Medulla oblongata (tissue), 1 donor: ENCODE measurements around the gene IVD.

Experiments used
- DNase-seq: peaks from one replicate; pipeline ENCODE4 v3.0.0-alpha.2; 2015; ENCODE audit errors: extremely low spot score

IVD gene

DNA sequence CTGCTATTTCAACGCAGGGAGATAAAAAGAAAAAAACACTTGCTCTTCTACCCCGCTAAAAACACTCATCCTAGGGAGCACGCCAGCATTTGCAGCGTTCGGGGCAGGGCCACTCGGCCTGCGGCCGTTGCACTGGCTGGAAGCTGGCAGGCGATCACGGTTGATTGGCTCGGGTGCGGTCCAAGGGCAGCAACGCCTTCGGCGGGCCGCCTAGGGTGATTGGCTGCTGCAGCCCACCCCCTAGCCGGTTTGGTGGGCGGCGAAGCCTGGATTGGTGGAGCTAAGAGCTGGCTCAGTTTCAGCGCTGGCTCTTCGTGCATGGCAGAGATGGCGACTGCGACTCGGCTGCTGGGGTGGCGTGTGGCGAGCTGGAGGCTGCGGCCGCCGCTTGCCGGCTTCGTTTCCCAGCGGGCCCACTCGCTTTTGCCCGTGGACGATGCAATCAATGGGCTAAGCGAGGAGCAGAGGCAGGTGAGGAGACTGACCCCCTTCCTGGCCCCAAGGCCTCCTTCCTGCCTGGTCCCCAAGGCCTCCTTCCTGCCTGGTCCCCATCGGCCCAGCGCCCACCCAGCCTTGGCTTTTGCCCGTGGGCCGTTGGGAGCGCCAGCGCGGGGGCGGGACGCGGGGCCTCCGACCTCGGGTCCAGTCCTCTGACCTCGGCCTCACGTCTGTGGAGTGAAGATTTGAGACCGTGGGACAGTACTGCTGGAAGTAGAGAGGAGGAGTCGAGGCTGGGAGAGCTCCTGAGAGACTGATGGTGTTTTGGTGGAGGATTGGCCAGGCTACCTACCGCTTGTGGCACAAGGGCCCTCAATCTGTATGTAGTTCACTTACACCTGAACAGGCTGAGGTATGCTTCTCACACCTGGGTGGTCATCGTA lies at the start of gene IVD:
TSS of gene IVD (plus strand) at position 295 of the 881 bp plus-strand sequence. CDS start at position 328, 33 bp downstream.
- peak; percentile 98 for DNase-seq

DNA sequence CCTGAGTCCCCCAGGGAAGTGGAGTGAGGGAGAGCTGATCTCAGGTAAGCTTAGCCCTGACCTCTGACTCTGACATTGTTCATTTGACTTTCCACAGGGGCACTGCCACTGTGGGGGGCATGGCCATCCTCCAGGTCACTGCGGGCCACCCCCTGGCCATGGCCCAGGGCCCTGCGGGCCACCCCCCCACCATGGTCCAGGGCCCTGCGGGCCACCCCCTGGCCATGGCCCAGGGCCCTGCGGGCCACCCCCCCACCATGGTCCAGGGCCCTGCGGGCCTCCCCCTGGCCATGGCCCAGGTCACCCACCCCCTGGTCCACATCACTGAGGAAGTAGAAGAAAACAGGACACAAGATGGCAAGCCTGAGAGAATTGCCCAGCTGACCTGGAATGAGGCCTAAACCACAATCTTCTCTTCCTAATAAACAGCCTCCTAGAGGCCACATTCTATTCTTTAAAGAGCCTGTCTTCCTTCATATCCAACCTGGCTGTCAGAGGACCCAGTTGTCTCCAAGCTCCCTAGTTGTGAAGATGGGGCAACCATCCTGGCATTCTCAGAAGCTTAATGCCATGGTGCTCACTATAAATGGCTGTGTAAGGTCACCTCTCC lies 49.5 kb upstream of the IVD start:
- no peak for DNase-seq

DNA sequence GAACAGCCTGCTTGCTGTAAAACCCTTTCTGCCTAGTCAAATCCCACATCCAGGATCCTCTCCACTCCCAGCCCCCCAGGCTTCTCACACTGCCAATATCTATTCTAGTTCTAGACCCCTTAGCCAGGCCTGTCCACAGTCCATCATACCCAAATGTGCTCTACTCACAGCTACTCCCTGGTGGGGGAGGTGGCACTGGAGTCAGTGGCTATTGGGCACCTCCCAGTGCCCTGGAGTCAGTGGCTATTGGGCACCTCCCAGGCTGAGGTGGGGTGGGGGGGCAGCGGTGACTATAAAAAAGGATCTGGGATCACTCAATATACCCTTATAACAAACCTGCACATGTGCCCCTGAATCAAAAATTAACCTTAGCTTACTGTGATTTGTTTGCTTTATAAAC lies 48.3 kb upstream of the IVD start:
- no peak for DNase-seq

DNA sequence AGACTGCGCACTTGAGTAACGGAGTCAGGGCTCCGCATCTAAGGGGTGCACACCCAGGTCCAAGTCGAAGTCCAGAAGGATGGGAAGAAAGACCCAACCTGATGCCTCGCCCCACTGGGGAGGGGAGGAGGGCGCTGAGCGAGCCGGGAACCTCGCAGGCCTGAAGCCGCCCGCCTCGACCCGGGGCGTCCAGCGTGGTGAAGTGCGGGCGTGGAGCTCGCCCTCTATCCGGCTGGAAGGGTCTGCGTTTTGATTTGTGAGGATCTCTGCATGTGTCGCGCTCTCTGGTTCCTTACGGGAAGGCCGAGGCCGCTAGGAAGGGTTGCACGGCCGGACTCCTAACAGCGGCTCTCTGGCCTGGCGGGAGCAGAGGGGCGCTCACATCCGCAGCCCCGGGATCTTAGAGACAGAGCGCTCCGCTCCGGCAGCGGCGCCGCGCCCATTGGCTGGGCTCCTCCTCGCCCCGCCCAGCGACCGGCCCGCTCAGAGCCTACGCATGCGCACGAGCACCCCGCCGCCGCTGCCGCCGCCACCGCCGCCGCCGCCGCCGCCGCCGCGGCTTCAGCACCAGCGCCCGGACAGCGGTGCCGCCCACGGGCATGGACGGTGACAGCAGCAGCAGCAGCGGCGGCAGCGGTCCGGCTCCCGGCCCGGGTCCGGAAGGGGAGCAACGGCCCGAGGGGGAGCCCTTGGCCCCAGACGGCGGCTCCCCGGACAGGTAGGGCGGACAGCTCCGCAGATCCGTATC lies 47.7 kb upstream of the IVD start, which contains the start of gene DISP2:
TSS of gene DISP2 (plus strand) at position 497 of the 748 bp plus-strand sequence. CDS start at position 600, 103 bp downstream.
- DNase-seq: peak; percentile 82

DNA sequence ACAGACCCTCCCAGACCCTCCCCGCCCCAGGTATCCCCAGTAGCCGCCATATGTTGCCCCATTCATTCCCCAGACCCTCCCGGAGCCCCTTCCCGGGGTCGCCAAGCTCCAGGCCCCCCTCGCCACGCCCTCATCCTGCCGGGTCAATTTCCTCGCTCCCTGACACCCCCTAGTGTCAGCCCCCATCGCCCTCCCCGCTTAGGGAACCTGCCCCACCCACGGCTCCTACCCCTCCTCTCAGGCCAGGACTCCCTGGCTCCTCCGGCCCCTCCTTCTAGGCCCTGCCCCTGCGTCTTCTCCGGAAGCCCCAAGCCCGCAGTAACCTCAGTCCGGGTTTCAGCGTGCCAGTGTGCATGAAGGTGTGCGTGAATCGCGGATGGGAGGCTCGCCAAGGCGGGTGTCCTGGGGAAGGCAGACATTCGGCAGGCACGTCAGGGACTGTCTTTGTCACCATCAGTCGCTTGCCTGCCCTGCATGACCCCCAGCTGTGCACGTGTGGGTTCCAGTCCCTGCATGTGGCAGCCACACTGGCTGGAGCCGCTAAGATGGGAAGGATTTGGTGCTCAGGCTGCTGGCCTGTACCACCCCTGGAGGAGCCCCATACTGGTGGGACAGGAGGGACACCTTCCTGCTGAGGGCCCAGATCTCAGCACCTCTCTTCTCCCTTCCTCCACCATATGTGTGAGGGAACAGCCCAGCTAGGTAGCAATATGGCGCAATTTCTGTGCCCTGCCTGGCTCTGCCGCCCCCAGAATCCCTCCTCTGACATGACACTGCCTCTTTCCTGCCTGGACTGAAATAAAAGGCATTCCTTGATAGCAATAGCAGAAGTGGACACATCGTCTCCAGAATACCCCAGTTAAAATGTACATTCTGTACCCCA lies 46.9 kb upstream of the IVD start:
- DNase-seq: no peak

DNA sequence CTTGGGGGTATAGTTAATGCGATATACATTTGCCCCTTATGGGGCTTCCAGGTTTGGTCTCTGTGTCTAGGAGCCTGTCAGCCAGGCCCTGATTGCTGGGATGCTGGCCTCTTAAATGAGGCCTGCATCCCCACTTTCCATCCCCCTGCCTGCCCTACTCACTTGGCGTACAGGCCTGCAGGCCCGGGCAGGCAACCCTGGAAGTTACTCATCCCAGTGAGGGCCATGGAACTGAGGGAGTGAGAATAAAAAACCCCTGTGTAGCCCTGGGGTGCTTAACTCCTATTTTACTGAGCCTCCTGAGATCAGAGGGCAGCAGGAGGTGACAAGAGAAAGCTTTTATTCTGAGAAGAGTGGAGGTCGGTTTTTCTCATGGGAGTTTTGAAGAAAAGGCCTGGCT lies 45.6 kb upstream of the IVD start:
- DNase-seq: no peak

DNA sequence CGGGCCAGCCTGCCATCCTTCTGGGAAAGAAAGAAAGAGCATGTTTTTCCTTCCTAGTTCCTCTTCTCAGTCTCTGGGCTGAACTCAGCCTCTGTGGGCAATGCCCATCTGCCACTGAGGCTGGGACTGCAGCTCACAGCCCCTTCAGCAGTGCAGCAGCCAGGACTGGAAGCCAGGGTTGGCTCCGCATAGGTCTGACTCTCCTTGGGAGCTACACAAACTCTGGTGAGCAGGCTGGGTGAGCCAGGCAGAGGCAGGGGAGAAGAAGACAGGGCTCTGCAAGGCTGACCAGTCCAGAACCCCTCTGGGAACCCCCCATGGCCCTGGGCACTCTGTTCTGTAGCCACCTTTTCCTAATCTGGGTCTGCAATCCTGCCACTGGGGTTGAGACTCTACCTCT lies 44.0 kb upstream of the IVD start:
- no peak for DNase-seq

DNA sequence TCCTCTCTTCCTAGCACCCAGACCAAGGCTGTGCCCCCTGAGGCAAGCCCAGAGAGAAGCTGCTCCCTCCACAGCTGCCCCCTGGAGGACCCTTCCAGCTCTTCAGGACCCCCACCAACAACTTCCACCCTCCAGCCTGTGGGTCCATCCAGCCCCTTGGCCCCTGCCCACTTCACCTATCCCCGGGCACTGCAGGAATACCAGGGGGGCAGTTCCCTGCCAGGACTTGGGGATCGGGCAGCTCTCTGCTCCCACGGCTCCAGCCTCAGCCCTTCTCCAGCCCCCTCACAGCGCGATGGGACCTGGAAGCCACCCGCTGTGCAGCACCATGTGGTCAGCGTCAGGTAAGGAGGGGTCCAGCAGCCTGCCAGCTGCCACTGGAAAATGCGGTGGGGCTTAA lies 42.0 kb upstream of the IVD start:
- DNase-seq: no peak

DNA sequence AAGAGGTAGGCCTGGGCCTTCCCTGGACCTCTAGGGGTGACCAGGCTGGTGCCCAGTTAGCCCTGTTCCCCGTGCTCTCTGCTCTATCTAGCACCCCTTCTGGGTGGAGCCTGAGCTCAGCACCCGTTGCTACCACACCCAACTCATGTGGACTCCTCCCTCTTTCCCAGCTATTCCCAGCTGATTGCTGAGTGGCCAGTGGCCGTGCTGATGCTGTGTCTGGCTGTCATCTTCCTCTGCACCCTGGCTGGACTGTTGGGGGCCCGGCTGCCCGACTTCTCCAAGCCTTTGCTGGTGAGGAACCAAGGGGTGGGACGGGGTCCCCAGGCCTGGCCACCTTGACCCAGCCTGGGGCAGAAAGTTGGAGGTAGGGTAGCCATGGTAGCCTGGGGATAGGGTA lies 41.3 kb upstream of the IVD start:
- DNase-seq: no peak

DNA sequence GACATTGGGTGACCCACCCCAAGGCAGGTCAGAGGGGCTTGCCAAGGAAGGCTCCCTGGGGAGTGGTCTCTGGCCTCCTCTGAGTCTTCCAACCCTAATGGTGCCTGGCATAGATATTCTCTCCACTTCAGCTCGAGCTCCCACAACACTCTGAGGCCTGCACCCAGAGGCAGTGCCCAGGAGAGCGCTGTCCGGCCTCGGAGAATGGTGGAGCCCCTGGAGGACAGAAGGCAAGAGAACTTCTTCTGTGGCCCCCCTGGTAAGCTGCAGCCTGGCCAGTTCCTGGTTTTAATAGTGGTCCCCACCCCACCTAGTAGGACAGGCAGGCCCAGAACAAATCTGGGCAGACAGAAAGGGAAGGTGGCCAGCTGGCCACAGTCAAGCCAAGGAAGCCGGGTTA lies 40.6 kb upstream of the IVD start:
- no peak for DNase-seq

DNA sequence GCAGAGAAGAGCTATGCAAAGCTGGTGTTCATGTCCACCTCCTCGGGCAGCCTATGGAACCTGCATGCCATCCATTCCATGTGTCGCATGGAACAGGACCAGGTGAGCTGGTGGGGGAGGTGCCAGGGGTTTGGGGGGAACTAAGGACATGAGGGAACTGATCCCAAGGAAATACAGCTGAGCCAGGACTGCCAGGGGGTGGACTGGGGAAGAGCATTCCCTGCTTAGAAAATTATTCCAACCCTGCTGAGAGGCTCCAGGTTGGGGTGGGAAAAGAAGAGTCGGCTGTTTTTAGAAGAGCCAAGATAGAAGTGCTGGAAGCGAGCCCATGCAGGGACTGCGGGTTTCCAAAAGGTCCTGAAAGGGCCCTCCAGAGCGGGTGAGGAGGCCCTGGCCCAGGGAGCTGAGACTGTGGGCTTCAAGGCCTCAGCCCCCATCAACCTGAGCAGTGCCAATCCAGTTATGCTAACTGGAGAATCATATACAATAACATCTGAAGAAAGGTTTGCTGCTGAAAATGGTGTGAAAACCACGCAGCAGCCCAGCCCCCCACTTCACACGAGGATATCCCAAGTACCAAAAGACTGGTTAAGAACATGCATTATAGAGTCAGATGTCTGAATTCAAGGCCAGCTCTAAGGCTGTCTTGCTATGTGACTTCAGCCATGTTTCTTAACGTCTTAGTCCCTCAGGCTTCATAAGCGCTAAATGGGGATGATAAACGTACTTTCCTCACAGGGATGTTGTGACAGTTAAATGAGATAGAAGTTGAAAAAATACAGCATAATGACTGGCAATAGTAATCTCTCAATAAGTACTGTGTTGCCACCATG lies 39.8 kb upstream of the IVD start:
- DNase-seq: no peak

DNA sequence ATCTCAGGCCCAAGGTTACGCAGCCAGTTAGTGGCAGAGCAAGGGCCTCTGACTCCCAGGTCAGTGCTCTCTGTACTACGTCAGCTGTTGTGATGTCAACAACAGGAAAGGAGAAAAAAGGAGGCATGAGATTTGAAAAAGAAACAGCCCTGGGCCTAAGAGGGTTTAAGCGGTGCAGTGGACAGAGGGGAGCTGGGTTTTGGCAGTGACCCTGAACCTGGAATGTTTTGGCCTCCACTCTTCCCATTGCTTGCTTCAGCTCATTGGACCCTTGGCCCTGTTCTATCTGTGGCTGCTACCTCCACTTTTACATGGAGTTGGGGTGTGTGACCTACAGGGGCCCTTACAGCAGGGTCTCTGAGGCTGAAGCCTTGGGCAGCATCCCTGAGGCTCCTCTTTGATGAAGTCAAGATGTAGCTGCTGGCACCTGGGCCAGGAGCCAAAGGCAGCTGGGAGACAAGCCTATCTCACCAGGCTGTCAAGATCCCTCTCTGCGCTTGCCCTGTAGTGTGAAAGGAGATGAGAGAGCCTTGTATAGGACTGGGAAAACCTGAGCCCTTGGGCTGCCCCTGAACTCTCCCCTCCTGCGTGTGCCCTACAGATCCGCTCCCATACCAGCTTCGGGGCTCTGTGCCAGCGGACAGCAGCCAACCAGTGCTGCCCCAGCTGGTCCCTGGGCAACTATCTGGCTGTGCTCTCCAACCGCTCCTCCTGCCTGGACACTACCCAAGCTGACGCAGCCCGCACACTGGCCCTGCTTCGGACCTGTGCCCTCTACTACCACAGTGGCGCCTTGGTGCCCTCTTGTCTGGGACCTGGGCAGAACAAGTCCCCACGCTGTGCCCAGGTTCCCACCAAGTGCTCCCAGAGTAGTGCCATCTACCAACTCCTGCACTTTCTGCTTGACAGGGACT lies 38.9 kb upstream of the IVD start:
- peak; percentile 70 for DNase-seq

DNA sequence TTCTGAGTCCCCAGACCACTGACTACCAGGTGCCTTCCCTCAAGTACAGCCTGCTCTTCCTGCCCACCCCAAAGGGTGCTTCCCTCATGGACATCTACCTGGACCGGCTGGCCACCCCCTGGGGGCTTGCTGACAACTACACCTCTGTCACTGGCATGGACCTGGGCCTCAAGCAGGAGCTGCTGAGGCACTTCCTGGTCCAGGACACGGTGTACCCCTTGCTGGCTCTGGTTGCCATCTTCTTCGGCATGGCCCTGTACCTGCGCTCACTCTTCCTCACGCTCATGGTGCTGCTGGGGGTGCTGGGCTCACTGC lies 38.3 kb upstream of the IVD start:
- DNase-seq: no peak

DNA sequence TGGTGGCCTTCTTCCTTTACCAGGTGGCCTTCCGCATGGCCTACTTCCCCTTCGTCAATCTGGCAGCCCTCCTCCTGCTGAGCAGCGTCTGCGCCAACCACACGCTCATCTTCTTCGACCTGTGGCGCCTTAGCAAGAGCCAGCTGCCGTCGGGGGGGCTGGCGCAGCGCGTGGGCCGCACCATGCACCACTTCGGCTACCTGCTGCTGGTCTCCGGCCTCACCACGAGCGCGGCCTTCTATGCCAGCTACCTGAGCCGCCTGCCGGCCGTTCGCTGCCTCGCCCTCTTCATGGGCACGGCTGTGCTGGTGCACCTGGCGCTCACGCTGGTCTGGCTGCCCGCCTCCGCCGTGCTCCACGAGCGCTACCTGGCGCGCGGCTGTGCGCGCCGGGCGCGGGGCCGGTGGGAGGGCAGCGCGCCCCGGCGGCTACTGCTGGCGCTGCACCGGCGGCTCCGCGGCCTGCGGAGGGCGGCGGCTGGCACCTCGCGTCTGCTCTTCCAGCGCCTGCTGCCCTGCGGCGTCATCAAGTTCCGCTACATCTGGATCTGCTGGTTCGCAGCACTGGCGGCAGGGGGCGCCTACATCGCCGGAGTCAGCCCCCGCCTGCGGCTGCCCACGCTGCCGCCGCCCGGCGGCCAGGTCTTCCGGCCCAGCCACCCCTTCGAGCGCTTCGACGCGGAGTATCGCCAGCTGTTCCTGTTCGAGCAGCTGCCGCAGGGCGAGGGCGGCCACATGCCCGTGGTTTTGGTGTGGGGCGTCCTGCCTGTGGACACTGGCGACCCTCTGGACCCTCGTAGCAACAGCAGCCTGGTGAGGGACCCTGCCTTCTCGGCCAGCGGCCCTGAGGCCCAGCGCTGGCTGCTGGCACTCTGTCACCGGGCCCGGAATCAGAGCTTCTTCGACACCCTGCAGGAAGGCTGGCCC lies 37.6 kb upstream of the IVD start:
- peak; percentile 81 for DNase-seq

DNA sequence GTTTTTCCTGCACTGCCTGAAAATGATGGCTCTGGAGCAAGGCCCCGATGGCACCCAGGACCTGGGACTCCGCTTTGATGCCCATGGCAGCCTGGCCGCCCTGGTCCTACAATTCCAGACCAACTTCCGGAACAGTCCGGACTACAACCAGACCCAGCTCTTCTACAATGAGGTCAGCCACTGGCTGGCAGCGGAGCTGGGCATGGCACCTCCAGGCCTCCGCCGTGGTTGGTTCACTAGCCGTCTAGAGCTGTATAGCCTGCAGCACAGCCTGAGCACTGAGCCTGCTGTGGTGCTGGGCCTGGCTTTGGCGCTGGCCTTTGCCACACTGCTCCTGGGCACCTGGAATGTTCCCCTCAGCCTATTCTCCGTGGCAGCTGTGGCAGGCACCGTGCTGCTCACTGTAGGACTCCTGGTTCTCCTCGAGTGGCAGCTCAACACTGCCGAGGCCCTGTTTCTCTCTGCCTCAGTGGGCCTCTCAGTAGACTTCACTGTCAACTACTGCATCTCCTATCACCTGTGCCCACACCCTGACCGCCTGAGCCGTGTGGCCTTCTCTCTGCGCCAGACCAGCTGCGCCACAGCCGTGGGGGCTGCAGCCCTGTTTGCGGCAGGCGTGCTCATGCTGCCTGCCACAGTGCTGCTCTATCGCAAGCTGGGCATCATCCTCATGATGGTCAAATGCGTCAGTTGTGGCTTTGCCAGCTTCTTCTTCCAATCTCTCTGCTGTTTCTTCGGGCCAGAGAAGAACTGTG lies 36.7 kb upstream of the IVD start:
- DNase-seq: no peak

DNA sequence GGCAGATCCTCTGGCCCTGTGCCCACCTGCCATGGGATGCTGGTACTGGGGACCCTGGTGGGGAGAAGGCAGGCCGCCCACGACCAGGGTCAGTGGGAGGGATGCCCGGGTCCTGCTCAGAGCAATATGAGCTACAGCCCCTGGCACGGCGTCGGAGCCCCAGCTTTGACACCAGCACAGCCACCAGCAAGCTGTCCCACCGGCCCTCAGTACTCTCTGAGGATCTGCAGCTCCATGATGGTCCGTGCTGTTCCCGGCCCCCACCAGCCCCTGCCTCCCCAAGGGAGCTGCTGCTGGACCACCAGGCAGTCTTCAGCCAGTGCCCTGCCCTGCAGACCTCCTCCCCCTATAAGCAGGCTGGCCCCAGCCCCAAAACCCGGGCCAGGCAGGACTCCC lies 36.1 kb upstream of the IVD start:
- DNase-seq: no peak

DNA sequence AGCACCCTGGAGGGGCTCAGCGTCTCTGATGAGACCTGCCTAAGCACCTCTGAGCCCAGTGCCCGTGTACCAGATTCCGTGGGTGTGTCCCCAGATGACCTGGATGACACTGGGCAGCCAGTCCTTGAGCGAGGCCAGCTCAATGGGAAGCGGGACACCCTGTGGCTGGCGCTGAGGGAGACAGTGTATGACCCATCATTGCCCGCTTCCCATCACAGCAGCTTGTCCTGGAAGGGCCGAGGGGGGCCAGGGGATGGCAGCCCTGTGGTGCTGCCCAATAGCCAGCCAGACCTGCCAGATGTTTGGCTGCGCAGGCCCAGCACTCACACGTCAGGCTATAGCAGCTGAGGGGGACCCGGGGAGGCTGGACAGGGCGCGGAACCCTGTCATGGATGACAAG lies 35.6 kb upstream of the IVD start:
- no peak for DNase-seq

DNA sequence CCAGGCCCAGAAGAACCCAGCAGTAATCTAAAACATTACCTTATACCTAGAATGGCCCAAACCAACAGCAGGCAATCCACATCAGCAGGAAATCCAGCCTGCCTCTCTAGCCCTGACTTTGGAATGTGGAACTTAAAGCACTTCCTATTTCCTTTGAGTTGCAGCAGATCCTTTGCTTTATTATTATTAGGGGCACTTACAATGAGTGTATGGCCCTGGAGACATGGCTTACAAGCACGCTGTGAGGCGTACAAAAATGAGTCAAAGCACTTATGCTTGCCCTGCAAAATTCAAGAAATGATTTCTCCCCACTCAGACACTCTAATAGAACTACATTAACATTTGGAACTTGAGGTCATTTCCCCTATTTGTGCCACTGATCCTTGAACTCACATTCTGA lies 32.6 kb upstream of the IVD start:
- DNase-seq: no peak
